ENCODE measurements around the gene MED25. TPM values are rescaled to one million over a fixed set of nuclear protein-coding genes. Genes with fewer than 3 reads are reported as not detected.
A peak's percentile ranks its signal among the peaks of the same experiment; 100 is the strongest.

Gene MED25
- total and polyA plus RNA-seq, 2 of the 4 experiments (the other 2 are of a cell fraction): 4.7 to 38.5 TPM

DNA sequence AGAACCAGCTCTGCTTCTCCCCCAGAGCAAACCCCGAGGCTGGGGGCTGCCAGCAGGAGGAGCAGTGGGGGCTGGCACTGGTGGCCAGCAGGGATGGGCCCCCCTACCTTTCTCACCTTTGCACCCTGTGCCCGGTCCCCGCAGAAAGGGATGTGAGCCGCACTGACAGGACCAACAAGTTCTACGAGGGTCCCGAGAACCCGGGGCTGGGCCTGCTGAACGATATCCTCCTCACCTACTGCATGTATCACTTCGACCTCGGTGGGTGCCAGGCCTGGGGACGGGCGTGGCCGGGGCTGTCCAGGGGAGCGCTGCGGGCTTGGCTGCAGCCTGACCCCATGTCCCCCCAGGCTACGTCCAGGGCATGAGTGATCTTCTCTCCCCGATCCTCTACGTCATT is 66.0 kb downstream of the MED25 start:
- H3K4me1 ChIP-seq (ENCODE audit: control insufficient read depth, insufficient read depth, low read length): no peaks in the 10 kb centered on the region
- no peak overlapping the region for H2AFZ ChIP-seq (replicated peaks; ENCODE audit: low read length, poor library complexity)
- H3K36me3 ChIP-seq (ENCODE audit: control insufficient read depth, insufficient read depth, low read length): peaks cover 62% of the 10 kb centered on the region
- peaks cover 2 to 17% of the 10 kb centered on the region in 2 experiments; a peak in 2 of 4 replicates for H3K79me1 ChIP-seq (ENCODE audit: low read depth in 1 of 2, low read length in 2 of 2)
- TF ChIP-seq MAFK (IDR thresholded peaks at IDR 0.05; ENCODE audit: low read depth, low read length) (no peak), MAZ (IDR thresholded peaks at IDR 0.05; ENCODE audit: borderline replicate concordance, low read depth, low read length) (no peak), CHD1 (IDR thresholded peaks at IDR 0.05; ENCODE audit: low read depth, low read length) (no peak), CTCF (conservative IDR thresholded peaks at IDR 0.05; ENCODE audit: low read depth, low read length) (no peak), POLR2A (IDR thresholded peaks at IDR 0.05; ENCODE audit: low read depth, low read length) (no peak), RAD21 (IDR thresholded peaks at IDR 0.05; ENCODE audit: low read length) (no peak), FOS (IDR thresholded peaks at IDR 0.05; ENCODE audit: low read depth, low read length) (no peak), NFE2L2 (IDR thresholded peaks at IDR 0.05; ENCODE audit: low read depth, low read length) (no peak), SMC3 (IDR thresholded peaks at IDR 0.05; ENCODE audit: low read depth, low read length) (no peak), RFX5 (IDR thresholded peaks at IDR 0.05; ENCODE audit: low read depth, low read length) (no peak), BHLHE40 (IDR thresholded peaks at IDR 0.05; ENCODE audit: low read depth, low read length) (no peak), RCOR1 (IDR thresholded peaks at IDR 0.05; ENCODE audit: insufficient replicate concordance, low read length) (no peak), CEBPB (IDR thresholded peaks at IDR 0.05; ENCODE audit: low read depth, low read length) (no peak)
- TF ChIP-seq, protein P1, sequence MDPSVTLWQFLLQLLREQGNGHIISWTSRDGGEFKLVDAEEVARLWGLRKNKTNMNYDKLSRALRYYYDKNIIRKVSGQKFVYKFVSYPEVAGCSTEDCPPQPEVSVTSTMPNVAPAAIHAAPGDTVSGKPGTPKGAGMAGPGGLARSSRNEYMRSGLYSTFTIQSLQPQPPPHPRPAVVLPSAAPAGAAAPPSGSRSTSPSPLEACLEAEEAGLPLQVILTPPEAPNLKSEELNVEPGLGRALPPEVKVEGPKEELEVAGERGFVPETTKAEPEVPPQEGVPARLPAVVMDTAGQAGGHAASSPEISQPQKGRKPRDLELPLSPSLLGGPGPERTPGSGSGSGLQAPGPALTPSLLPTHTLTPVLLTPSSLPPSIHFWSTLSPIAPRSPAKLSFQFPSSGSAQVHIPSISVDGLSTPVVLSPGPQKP (IDR thresholded peaks at IDR 0.05; ENCODE audit: borderline replicate concordance, low read depth, low read length): no peak
- TF ChIP-seq, protein P2, sequence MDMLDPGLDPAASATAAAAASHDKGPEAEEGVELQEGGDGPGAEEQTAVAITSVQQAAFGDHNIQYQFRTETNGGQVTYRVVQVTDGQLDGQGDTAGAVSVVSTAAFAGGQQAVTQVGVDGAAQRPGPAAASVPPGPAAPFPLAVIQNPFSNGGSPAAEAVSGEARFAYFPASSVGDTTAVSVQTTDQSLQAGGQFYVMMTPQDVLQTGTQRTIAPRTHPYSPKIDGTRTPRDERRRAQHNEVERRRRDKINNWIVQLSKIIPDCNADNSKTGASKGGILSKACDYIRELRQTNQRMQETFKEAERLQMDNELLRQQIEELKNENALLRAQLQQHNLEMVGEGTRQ (IDR thresholded peaks at IDR 0.05; ENCODE audit: low read depth, low read length): no peak
- CTCF ChIA-PET: no interaction called here
- peaks cover 6% of the 10 kb centered on the region; the same call in 1 of the 2 replicates for H3K9me1 ChIP-seq (ENCODE audit: insufficient read depth, low read length)
- H3K14ac ChIP-seq (replicated peaks; ENCODE audit: low read depth, low read length): no peak overlapping the region
- no peak overlapping the region for H3K9ac ChIP-seq (ENCODE audit: low read depth, low read length)
- no peak overlapping the region for H3K23ac ChIP-seq (ENCODE audit: low read depth, low read length)
- DNase-seq (no peak), ATAC-seq (ENCODE audit: low read depth) (no peak)
- H3K56ac ChIP-seq (ENCODE audit: extremely low read depth, insufficient read depth, low read length): no peak overlapping the region
- POLR2A ChIA-PET (ENCODE audit: unreplicated experiment): no interaction called here
- H4K91ac ChIP-seq (ENCODE audit: insufficient read depth, low read depth, low read length): no peak overlapping the region
- H2BK15ac ChIP-seq (ENCODE audit: low read depth, low read length): no peak overlapping the region
- no peak overlapping the region for H3K4ac ChIP-seq (ENCODE audit: low read depth, low read length)
- H4K5ac ChIP-seq (ENCODE audit: low read depth, low read length): no peak overlapping the region
- H2BK5ac ChIP-seq (ENCODE audit: low read depth, low read length, poor library complexity, severe bottlenecking): no peak overlapping the region
- intact Hi-C loops (cut with micrococcal nuclease) (no loop called here), dilution Hi-C loops (cut with HindIII; ENCODE audit: low sequenced_read_pairs, unreplicated experiment) (no loop called here), in situ Hi-C loops (cut with MboI; ENCODE audit: low sequenced_read_pairs) (no loop called here)
- H4K20me1 ChIP-seq (ENCODE audit: insufficient read depth, low read length): no peaks in the 10 kb centered on the region
- WGBS, 2 experiments (ENCODE audit: extremely low coverage in 2 of 2, insufficient read length in 1 of 2): 100% methylated on average over 4 of the region's 18 CpGs; no CpG with 5 or more reads in 1 of the 2 experiments
- H2AK5ac ChIP-seq (ENCODE audit: low read depth, low read length): no peak overlapping the region
- H2BK120ac ChIP-seq (ENCODE audit: low read depth, low read length): no peak overlapping the region
- no peak overlapping the region for H3K18ac ChIP-seq (ENCODE audit: low read depth, low read length)
- H3K9me3 ChIP-seq (ENCODE audit: control insufficient read depth, insufficient read depth, low read length): peaks cover 6% of the 10 kb centered on the region; the same call in 1 of the 2 replicates
- no peak overlapping the region for H4K8ac ChIP-seq (ENCODE audit: low read depth in 2 of 2, low read length in 2 of 2)
- BruUV-seq (replicated peaks): no TSS peak
- H3K4me3 ChIP-seq (ENCODE audit: insufficient read depth, low read depth, low read length): no peak overlapping the region
- H3K27ac ChIP-seq (ENCODE audit: insufficient read depth, low read length): no peak overlapping the region
- H3K4me2 ChIP-seq (ENCODE audit: low read depth, low read length): no peak overlapping the region
- H2AK9ac ChIP-seq (replicated peaks; ENCODE audit: low read depth, low read length, poor library complexity): peak overlapping the region; percentile 7
- no peaks in the 10 kb centered on the region for H3K27me3 ChIP-seq (ENCODE audit: control insufficient read depth, insufficient read depth, low read length)
- no peak overlapping the region for H2BK20ac ChIP-seq (ENCODE audit: low read depth, low read length)

Data from IMR-90 (cell line).